ENCODE data around the gene FOXJ1. TPM values are rescaled to one million over a fixed set of nuclear protein-coding genes. Genes with fewer than 3 reads are reported as not detected.

FOXJ1 gene
- total and polyA plus RNA-seq, 3 experiments from 2014 or later: 0.64 to 0.94 (median 0.68) TPM

DNA sequence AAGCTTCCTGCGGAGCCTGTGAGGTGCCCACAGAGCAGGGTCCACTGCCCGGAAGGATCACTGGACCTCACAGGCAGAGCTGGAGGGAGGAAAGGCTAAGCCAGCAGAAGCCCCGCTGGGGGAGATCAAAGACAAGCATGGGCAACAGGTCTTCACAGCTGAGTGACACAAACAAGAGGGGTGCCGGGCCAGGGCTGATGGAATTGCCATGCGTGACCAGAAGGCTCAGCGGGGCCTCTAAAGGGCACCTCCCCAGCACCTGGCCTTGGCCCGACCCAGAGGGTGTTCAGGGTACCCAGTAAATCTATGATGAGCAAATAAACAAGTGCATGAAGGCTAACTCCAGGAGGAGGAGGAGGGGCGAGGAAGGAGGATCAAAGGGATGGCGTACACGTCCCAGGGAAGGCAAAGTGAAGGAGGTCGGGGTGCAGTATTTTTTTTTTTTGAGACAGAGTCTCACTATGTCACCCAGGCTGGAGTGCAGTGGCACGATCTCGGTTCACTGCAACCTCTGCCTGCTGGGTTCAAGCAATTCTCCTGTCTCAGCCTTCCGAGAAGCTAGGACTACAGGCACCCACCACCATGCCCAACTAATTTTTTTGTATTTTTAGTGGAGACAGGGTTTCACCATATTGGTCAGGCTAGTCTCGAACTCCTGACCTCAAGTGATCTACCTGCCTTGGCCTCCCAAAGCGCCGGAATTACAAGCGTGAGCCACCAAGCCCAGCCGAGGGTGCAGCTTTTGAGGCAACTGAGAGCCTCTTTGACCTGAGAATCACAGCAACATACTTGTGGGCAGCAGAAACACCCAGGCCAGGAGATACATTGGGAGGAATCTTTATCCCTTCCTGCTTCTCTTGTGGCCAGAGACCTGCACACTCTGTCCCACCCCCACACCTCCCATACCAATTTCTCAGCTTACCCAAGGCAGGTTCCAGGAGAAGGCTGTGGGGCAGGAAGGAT is 21.4 kb downstream of the FOXJ1 start:
- POLR2A ChIA-PET: interaction anchor here (0.6 kb wide), 1 partner anchor 17 kb away, joined by 4 read pairs; no protein-coding TSS in a partner anchor
- H3K9me3 Mint-ChIP-seq: no peaks in the 10 kb centered on the region
- H3K27me3 Mint-ChIP-seq: no peaks in the 10 kb centered on the region

GRCh38 chr17:76115138-76115754 is 25.8 kb downstream of the FOXJ1 start:
- Histone ChIP-seq H3K27me3 (ENCODE audit: insufficient read depth, low read length, poor library complexity, severe bottlenecking) (no peaks in the 10 kb centered on the region), H3K4me3 (ENCODE audit: low read length) (no peak overlapping the region), H3K36me3 (ENCODE audit: insufficient read depth, low read length) (no peaks in the 10 kb centered on the region), H3K27ac (ENCODE audit: low read depth, low read length) (no peak overlapping the region), H3K9me3 (ENCODE audit: low read length) (no peaks in the 10 kb centered on the region), H3K4me1 (ENCODE audit: insufficient read depth, low read length) (no peaks in the 10 kb centered on the region)
- no peak for DNase-seq
- H3K9me3 Mint-ChIP-seq: no peaks in the 10 kb centered on the region
- no peaks in the 10 kb centered on the region for H3K4me1 Mint-ChIP-seq
- no peak overlapping the region for H3K4me3 Mint-ChIP-seq
- H3K36me3 Mint-ChIP-seq: peaks cover 0 to 2% (median 0%) of the 10 kb centered on the region in 3 donors
- no peak overlapping the region for H3K27ac Mint-ChIP-seq
- POLR2A ChIA-PET: no interaction called here
- no peaks in the 10 kb centered on the region for H3K27me3 Mint-ChIP-seq
- CTCF ChIA-PET: interaction anchor here (1.3 to 16.0 kb wide), 5 partner anchors 9 to 186 kb away, joined by 3 to 227 read pairs (median 4); partner anchors contain the start of gene EXOC7

More for the DNA sequence above, 21.4 kb downstream of the FOXJ1 start:
- Histone ChIP-seq H3K27me3 (ENCODE audit: insufficient read depth, low read length, poor library complexity, severe bottlenecking) (no peaks in the 10 kb centered on the region), H3K9me3 (ENCODE audit: low read length) (no peaks in the 10 kb centered on the region), H3K4me3 (ENCODE audit: low read length) (no peak overlapping the region), H3K27ac (ENCODE audit: low read depth, low read length) (no peak overlapping the region), H3K36me3 (ENCODE audit: insufficient read depth, low read length) (no peaks in the 10 kb centered on the region), H3K4me1 (ENCODE audit: insufficient read depth, low read length) (no peaks in the 10 kb centered on the region)
- H3K4me1 Mint-ChIP-seq: peaks cover 3 to 10% (median 5%) of the 10 kb centered on the region in 3 donors
- no peak for DNase-seq
- H3K27ac Mint-ChIP-seq: no peak overlapping the region
- H3K4me3 Mint-ChIP-seq: no peak overlapping the region
- no peaks in the 10 kb centered on the region for H3K36me3 Mint-ChIP-seq
- CTCF ChIA-PET: interaction anchor here (0.8 to 16.0 kb wide), 13 partner anchors 10 to 265 kb away, joined by 3 to 227 read pairs (median 4); no protein-coding TSS in a partner anchor

DNA sequence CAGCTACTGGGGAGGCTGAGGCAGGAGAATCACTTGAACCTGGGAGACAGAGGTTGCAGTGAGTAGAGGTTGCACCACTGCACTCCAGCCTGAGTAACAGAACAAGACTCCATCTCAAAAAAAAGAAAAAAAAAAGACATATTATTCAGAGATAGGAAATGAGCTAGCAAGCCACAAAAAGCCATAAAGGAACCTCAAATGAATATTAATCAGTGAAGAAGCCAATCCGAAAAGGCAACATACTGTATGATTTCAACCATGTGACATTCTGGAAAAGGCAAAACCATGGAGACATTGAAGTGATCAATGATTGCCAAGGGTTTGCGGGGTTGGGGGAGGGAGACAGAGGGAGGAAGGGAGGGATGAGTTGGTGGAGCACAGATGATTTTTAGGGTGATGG is 29.1 kb downstream of the FOXJ1 start:
- H3K4me1 ChIP-seq (ENCODE audit: insufficient read depth, low read length): no peaks in the 10 kb centered on the region
- ChIA-PET CTCF (interaction anchor here (0.7 to 1.2 kb wide), 3 partner anchors 70 to 168 kb away, joined by 3 to 5 read pairs (median 3); no protein-coding TSS in a partner anchor), POLR2A (no interaction called here)
- H3K27me3 ChIP-seq (ENCODE audit: insufficient read depth, low read length, poor library complexity, severe bottlenecking): no peaks in the 10 kb centered on the region
- no peak for DNase-seq
- peaks cover 0 to 2% (median 0%) of the 10 kb centered on the region in 3 donors for H3K36me3 Mint-ChIP-seq
- H3K4me3 Mint-ChIP-seq: no peak overlapping the region
- no peaks in the 10 kb centered on the region for H3K9me3 ChIP-seq (ENCODE audit: low read length)
- no peaks in the 10 kb centered on the region for H3K27me3 Mint-ChIP-seq
- no peak overlapping the region for H3K27ac ChIP-seq (ENCODE audit: low read depth, low read length)
- H3K4me1 Mint-ChIP-seq: no peaks in the 10 kb centered on the region
- no peaks in the 10 kb centered on the region for H3K9me3 Mint-ChIP-seq
- no peaks in the 10 kb centered on the region for H3K36me3 ChIP-seq (ENCODE audit: insufficient read depth, low read length)
- H3K4me3 ChIP-seq (ENCODE audit: low read length): no peak overlapping the region
- no peak overlapping the region for H3K27ac Mint-ChIP-seq

DNA sequence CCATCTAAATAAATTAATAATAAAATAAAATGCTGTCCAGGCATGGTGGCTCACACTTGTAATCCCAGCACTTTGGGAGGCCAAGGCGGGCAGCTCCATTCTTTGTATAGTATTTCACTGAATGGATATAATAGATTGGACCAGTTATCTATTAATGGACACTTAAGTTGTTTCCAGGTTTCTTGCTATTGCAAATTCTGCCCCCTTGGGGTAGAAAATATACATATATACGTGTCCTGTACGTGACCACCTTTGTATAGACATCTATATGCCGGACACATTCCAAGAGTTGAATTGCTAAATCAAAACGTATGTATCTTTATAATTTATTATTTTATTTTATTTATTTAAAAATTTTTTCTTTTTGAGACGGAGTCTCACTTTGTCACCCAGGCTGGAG is 33.5 kb downstream of the FOXJ1 start:
- no peak overlapping the region for H3K27ac ChIP-seq (ENCODE audit: low read depth, low read length)
- H3K4me1 ChIP-seq (ENCODE audit: insufficient read depth, low read length): peaks cover 12% of the 10 kb centered on the region
- ChIA-PET CTCF (interaction anchor here (0.7 to 6.6 kb wide), 8 partner anchors 11 to 99 kb away, joined by 3 to 30 read pairs (median 3); no protein-coding TSS in a partner anchor), POLR2A (no interaction called here)
- Mint-ChIP-seq H3K4me1 (peaks cover 12 to 22% (median 12%) of the 10 kb centered on the region in 3 donors), H3K27me3 (peaks cover 0 to 2% of the 10 kb centered on the region in 2 donors), H3K9me3 (no peaks in the 10 kb centered on the region), H3K4me3 (no peak overlapping the region), H3K36me3 (peaks cover 0 to 14% (median 0%) of the 10 kb centered on the region in 3 donors), H3K27ac (no peak overlapping the region)
- no peak for DNase-seq
- H3K4me3 ChIP-seq (ENCODE audit: low read length): no peak overlapping the region
- H3K27me3 ChIP-seq (ENCODE audit: insufficient read depth, low read length, poor library complexity, severe bottlenecking): no peaks in the 10 kb centered on the region
- no peaks in the 10 kb centered on the region for H3K9me3 ChIP-seq (ENCODE audit: low read length)
- no peaks in the 10 kb centered on the region for H3K36me3 ChIP-seq (ENCODE audit: insufficient read depth, low read length)

DNA sequence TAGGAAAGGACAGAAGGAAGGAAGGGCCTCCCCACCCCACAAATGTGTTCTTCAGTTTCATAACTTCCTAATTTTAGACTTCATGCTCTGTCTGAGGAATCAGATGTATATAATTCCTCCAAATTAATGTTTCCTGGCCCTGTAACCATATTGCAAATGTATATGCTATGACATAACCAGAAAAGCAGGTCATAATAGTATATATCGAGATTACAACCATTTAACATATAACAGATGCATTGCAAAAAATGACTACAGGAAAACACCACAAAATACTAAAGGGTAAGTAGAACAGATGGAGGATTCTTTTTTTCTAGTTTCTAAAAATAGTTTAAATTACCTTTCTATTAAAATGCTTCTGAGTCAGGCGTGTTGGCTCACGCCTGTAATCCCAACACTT is 34.3 kb downstream of the FOXJ1 start:
- Histone ChIP-seq H3K27ac (ENCODE audit: low read depth, low read length) (no peak overlapping the region), H3K9me3 (ENCODE audit: low read length) (no peaks in the 10 kb centered on the region), H3K36me3 (ENCODE audit: insufficient read depth, low read length) (no peaks in the 10 kb centered on the region), H3K4me3 (ENCODE audit: low read length) (no peak overlapping the region), H3K27me3 (ENCODE audit: insufficient read depth, low read length, poor library complexity, severe bottlenecking) (no peaks in the 10 kb centered on the region), H3K4me1 (ENCODE audit: insufficient read depth, low read length) (peaks cover 17% of the 10 kb centered on the region)
- Mint-ChIP-seq H3K4me3 (peak overlapping the region in 1 of 7 donors; percentile 60), H3K27me3 (peaks cover 0 to 2% of the 10 kb centered on the region in 2 donors), H3K36me3 (peaks cover 0 to 17% (median 0%) of the 10 kb centered on the region in 3 donors), H3K27ac (no peak overlapping the region), H3K4me1 (peaks cover 15 to 28% (median 18%) of the 10 kb centered on the region in 3 donors), H3K9me3 (no peaks in the 10 kb centered on the region)
- CTCF ChIA-PET: interaction anchor here (0.7 to 6.6 kb wide), 6 partner anchors 11 to 173 kb away, joined by 3 to 30 read pairs (median 4); no protein-coding TSS in a partner anchor
- POLR2A ChIA-PET: interaction anchor here (1.0 kb wide), 1 partner anchor 173 kb away, joined by 3 read pairs; no protein-coding TSS in a partner anchor
- no peak for DNase-seq

- Mint-ChIP-seq H3K27ac (peak overlapping the region in 7 of 8 donors; percentile 54 to 87 (median 73)), H3K27me3 (peaks cover 0 to 2% of the 10 kb centered on the region in 2 donors), H3K9me3 (no peaks in the 10 kb centered on the region), H3K36me3 (peaks cover 0 to 30% (median 6%) of the 10 kb centered on the region in 3 donors), H3K4me3 (peak overlapping the region; percentile 41 to 98 (median 56)), H3K4me1 (peaks cover 23 to 39% (median 29%) of the 10 kb centered on the region in 3 donors)
- DNase-seq: no peak
- Histone ChIP-seq H3K9me3 (ENCODE audit: low read length) (no peaks in the 10 kb centered on the region), H3K4me1 (ENCODE audit: insufficient read depth, low read length) (peaks cover 17% of the 10 kb centered on the region), H3K4me3 (ENCODE audit: low read length) (no peak overlapping the region), H3K27me3 (ENCODE audit: insufficient read depth, low read length, poor library complexity, severe bottlenecking) (no peaks in the 10 kb centered on the region), H3K36me3 (ENCODE audit: insufficient read depth, low read length) (peaks cover 5% of the 10 kb centered on the region), H3K27ac (ENCODE audit: low read depth, low read length) (no peak overlapping the region)
- ChIA-PET POLR2A (interaction anchor here (0.6 to 1.0 kb wide), 3 partner anchors 10 to 250 kb away, joined by 4 to 10 read pairs (median 5); partner anchors contain the start of genes PRPSAP1 and WBP2), CTCF (interaction anchor here (1.2 to 6.6 kb wide), 7 partner anchors 11 to 401 kb away, joined by 3 to 30 read pairs (median 3); no protein-coding TSS in a partner anchor)
These were observed 36.2 kb downstream of the FOXJ1 start for GRCh38 chr17:76104896-76105231.

DNA sequence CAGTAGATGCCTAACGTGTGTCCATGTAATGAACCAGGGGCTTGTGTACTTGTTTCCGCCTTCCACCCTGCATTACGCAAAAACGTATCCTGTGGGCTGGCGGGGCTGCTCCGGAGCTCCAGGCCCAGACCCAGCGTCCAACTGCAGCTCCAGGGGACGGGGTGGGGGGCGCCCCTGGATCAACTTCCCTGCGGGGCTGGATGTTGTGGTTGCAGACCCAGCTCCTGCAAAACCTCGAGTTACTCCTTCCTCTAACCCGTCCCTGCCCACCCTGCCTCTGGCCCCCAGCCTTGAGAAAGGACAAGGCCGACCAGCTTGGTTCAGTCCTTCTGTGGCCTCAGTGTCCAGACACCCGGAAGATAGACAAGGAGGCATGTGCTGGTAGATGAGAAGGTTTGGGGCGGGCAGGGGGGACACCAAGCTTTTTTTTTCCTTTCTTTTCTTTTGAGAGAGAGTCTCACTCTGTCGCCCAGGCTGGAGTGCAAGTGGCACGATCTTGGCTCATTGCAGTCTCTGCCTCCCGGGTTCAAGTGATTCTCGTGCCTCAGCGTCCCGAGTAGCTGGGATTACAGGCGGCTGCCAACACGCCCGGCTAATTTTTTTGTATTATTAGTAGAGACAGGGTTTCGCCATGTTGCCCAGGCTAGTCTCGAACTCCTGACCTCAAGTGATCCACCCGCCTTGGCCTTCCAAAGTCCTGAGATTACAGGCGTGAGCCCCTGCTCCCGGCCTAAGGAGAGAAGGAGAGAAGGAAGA is 36.7 kb downstream of the FOXJ1 start:
- ChIA-PET POLR2A (interaction anchor here (0.6 to 1.6 kb wide), 4 partner anchors 10 to 249 kb away, joined by 4 to 10 read pairs (median 4); partner anchors contain the start of genes PRPSAP1 and WBP2), CTCF (interaction anchor here (0.8 to 6.6 kb wide), 10 partner anchors 11 to 401 kb away, joined by 3 to 30 read pairs (median 3); no protein-coding TSS in a partner anchor)
- Mint-ChIP-seq H3K9me3 (no peaks in the 10 kb centered on the region), H3K36me3 (peaks cover 0 to 36% (median 7%) of the 10 kb centered on the region in 3 donors), H3K4me1 (peaks cover 23 to 40% (median 34%) of the 10 kb centered on the region in 3 donors), H3K27ac (peak overlapping the region; percentile 73 to 99 (median 97)), H3K27me3 (peaks cover 0 to 2% of the 10 kb centered on the region in 2 donors), H3K4me3 (peak overlapping the region; percentile 92 to 98 (median 96))
- Histone ChIP-seq H3K27ac (ENCODE audit: low read depth, low read length) (peak overlapping the region; percentile 70), H3K36me3 (ENCODE audit: insufficient read depth, low read length) (peaks cover 5% of the 10 kb centered on the region), H3K9me3 (ENCODE audit: low read length) (no peaks in the 10 kb centered on the region), H3K27me3 (ENCODE audit: insufficient read depth, low read length, poor library complexity, severe bottlenecking) (no peaks in the 10 kb centered on the region), H3K4me3 (ENCODE audit: low read length) (peak overlapping the region; percentile 77), H3K4me1 (ENCODE audit: insufficient read depth, low read length) (peaks cover 17% of the 10 kb centered on the region)
- DNase-seq: no peak

All from CD8-positive, alpha-beta memory T cell (primary cell).